KMS-11 (cell line): Measurements from ENCODE around the gene CTNNA3.

ENCODE experiments used
- H2AFZ ChIP-seq: fragments of 200-600 bp; sonication (generic); 2 replicates; pipeline ENCODE4 v1.6.1; 2016; ENCODE audit warnings: antibody characterized with exemption, mixed run types, low read depth
- H3K27ac ChIP-seq: fragments of 200-600 bp; sonication (generic); 2 replicates; pipeline ENCODE4 v1.6.1; 2016; ENCODE audit warnings: mild to moderate bottlenecking, mixed run types
- H3K27me3 ChIP-seq: fragments of 200-600 bp; sonication (generic); 2 replicates; pipeline ENCODE4 v1.6.1; 2017; ENCODE audit warnings: mild to moderate bottlenecking, low read depth, mixed run types, moderate library complexity; ENCODE audit not compliant: insufficient read depth
- H3K36me3 ChIP-seq: fragments of 200-600 bp; sonication (generic); 2 replicates; pipeline ENCODE4 v1.6.1; 2017; ENCODE audit warnings: mild to moderate bottlenecking, mixed run types; ENCODE audit not compliant: insufficient read depth
- H3K4me1 ChIP-seq: fragments of 200-600 bp; sonication (generic); 2 replicates; pipeline ENCODE4 v1.6.1; 2016; ENCODE audit warnings: mild to moderate bottlenecking, low read depth, mixed run types; ENCODE audit not compliant: poor library complexity, severe bottlenecking
- H3K4me2 ChIP-seq: fragments of 200-600 bp; sonication (generic); 2 replicates; pipeline ENCODE4 v1.7.0; 2016; ENCODE audit warnings: mild to moderate bottlenecking, mixed run types
- H3K4me3 ChIP-seq: fragments of 200-600 bp; sonication (generic); IDR thresholded peaks from 2 replicates; pipeline ENCODE4 v1.6.1; 2017; ENCODE audit warnings: low read depth, low read length, mixed read lengths; ENCODE audit not compliant: insufficient read depth
- H3K79me2 ChIP-seq: fragments of 200-600 bp; sonication (generic); 2 replicates; pipeline ENCODE4 v1.6.1; 2016; ENCODE audit warnings: low read depth, mixed run types; ENCODE audit not compliant: insufficient read depth
- H3K9ac ChIP-seq: fragments of 200-600 bp; sonication (generic); 2 replicates; pipeline ENCODE4 v1.6.1; 2016; ENCODE audit warnings: mild to moderate bottlenecking, mixed run types
- H4K20me1 ChIP-seq: fragments of 200-600 bp; sonication (generic); 2 replicates; pipeline ENCODE4 v1.6.1; 2016; ENCODE audit warnings: mild to moderate bottlenecking, mixed run types; ENCODE audit not compliant: insufficient read depth
- CTCF ChIP-seq: fragments of 200-600 bp; sonication (generic); conservative IDR thresholded peaks from 2 replicates; pipeline ENCODE4 v1.6.1; 2017; ENCODE audit warnings: low read depth, mild to moderate bottlenecking, antibody characterized with exemption, low read length, moderate library complexity, mixed read lengths

The CTNNA3 gene

GRCh38 chr10:66151346-66151745 is 1544.6 kb downstream of the CTNNA3 start:
- no peaks in the 10 kb centered on the region for H3K4me1 ChIP-seq
- no peak for TF ChIP-seq CTCF
- H4K20me1 ChIP-seq, result no peaks in the 10 kb centered on the region
- no peak overlapping the region for H2AFZ ChIP-seq
- no peaks in the 10 kb centered on the region for H3K27me3 ChIP-seq
- no peak overlapping the region for H3K27ac ChIP-seq
- no peak overlapping the region for H3K9ac ChIP-seq
- no peak overlapping the region for H3K4me2 ChIP-seq
- no peaks in the 10 kb centered on the region for H3K79me2 ChIP-seq
- no peak overlapping the region for H3K4me3 ChIP-seq
- H3K36me3 ChIP-seq, result no peaks in the 10 kb centered on the region

GRCh38 chr10:66148312-66148711 is 1547.7 kb downstream of the CTNNA3 start:
- Histone ChIP-seq H3K4me1 (no peaks in the 10 kb centered on the region), H3K36me3 (no peaks in the 10 kb centered on the region)

GRCh38 chr10:66144016-66144415 is 1552.0 kb downstream of the CTNNA3 start:
- TF ChIP-seq CTCF, result no peak
- H3K27me3 ChIP-seq, result no peaks in the 10 kb centered on the region
- no peak overlapping the region for H3K9ac ChIP-seq
- H2AFZ ChIP-seq, result no peak overlapping the region
- H3K36me3 ChIP-seq, result no peaks in the 10 kb centered on the region
- no peak overlapping the region for H3K4me3 ChIP-seq
- H3K79me2 ChIP-seq, result no peaks in the 10 kb centered on the region
- no peak overlapping the region for H3K27ac ChIP-seq
- H4K20me1 ChIP-seq, result no peaks in the 10 kb centered on the region
- no peaks in the 10 kb centered on the region for H3K4me1 ChIP-seq
- H3K4me2 ChIP-seq, result no peak overlapping the region

More at GRCh38 chr10:66148312-66148711, 1547.7 kb downstream of the CTNNA3 start:
- H2AFZ ChIP-seq, result no peak overlapping the region
- no peak overlapping the region for H3K9ac ChIP-seq
- no peaks in the 10 kb centered on the region for H4K20me1 ChIP-seq
- no peaks in the 10 kb centered on the region for H3K27me3 ChIP-seq
- no peak for TF ChIP-seq CTCF
- no peak overlapping the region for H3K4me3 ChIP-seq
- no peak overlapping the region for H3K27ac ChIP-seq
- no peak overlapping the region for H3K4me2 ChIP-seq
- no peaks in the 10 kb centered on the region for H3K79me2 ChIP-seq

GRCh38 chr10:66102756-66103155 is 1593.2 kb downstream of the CTNNA3 start:
- Histone ChIP-seq H2AFZ (no peak overlapping the region), H3K9ac (no peak overlapping the region), H3K36me3 (no peaks in the 10 kb centered on the region), H3K4me2 (no peak overlapping the region), H3K27ac (no peak overlapping the region), H3K27me3 (no peaks in the 10 kb centered on the region), H3K4me3 (no peak overlapping the region), H4K20me1 (no peaks in the 10 kb centered on the region), H3K79me2 (no peaks in the 10 kb centered on the region), H3K4me1 (no peaks in the 10 kb centered on the region)
- TF ChIP-seq CTCF, result no peak
